Stomach (tissue), 4 donors: ENCODE data around the gene ANXA2R.

ENCODE experiments used
- CTCF ChIP-seq, 7 experiments: fragments of 450-650 bp in 4 of 7; fragments of 200-600 bp in 3 of 7; sonication (generic) in 3 of 7; IDR thresholded peaks; one replicate each; pipeline ENCODE4 v1.5.1; 2016 to 2019; ENCODE audit warnings: antibody characterized with exemption in 7 of 7, control low read depth in 2 of 7, mild to moderate bottlenecking in 1 of 7
- EP300 ChIP-seq: sonication (generic); formaldehyde crosslinking; IDR thresholded peaks from one replicate; pipeline ENCODE4 v1.6.1; 2017; ENCODE audit warnings: antibody characterized with exemption
- POLR2AphosphoS5 ChIP-seq, 3 donors: sonication (generic); formaldehyde crosslinking; IDR thresholded peaks; one replicate each; pipeline ENCODE4 v1.6.1; 2016; ENCODE audit warnings: antibody characterized with exemption in 3 of 3

DNA sequence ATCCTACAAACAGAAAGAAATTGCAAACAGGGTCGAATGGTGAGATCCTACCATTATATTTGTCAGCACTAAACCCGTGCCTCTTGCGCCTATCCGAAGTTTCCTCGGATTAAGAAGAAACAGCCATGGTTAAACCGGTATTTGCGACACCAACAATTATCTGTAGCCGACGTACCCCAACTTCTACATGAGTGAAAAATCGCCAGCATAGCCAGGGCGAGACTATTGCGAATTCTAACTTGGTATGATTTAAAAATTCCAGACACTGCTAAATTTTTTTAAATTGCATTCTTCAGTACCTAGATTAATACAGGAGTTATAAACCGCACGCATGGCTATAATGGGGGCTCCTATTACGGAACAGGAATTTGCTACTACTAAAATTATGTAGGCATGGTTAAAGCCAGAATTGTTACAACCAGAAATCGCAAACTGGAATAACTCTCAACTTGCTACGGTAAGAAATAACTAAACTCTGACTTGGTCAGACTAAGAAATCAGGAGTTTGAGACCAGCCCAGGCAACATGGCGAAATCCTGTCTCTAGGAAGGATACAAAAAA is 25.3 kb upstream of the ANXA2R start:
- no peak for TF ChIP-seq EP300
- TF ChIP-seq CTCF (IDR thresholded peaks at IDR 0.05) = no peak
- TF ChIP-seq POLR2AphosphoS5 (IDR thresholded peaks at IDR 0.05) = no peak
